ENCODE measurements around the gene CALM3.

DNA sequence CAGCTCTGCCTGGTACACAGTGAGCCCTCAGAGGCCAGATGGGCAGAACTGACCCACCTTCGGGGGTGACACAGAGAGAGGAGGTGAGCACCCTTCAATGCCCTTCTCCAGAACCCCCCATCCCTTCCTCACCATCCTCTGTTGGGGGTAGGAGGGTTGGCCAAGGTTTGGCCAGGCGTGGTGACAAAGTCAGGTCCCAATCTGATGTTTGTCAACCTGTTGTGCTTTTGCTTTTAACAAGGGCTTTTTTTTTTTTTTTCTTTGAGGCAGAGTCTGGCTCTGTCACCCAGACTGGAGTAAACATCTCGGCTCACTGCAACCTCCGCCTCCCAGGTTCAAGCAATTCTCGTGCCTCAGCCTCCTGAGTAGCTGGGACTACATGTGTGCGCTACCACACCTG, 16.5 kb downstream of the CALM3 start:
- TF ChIP-seq, protein P1, sequence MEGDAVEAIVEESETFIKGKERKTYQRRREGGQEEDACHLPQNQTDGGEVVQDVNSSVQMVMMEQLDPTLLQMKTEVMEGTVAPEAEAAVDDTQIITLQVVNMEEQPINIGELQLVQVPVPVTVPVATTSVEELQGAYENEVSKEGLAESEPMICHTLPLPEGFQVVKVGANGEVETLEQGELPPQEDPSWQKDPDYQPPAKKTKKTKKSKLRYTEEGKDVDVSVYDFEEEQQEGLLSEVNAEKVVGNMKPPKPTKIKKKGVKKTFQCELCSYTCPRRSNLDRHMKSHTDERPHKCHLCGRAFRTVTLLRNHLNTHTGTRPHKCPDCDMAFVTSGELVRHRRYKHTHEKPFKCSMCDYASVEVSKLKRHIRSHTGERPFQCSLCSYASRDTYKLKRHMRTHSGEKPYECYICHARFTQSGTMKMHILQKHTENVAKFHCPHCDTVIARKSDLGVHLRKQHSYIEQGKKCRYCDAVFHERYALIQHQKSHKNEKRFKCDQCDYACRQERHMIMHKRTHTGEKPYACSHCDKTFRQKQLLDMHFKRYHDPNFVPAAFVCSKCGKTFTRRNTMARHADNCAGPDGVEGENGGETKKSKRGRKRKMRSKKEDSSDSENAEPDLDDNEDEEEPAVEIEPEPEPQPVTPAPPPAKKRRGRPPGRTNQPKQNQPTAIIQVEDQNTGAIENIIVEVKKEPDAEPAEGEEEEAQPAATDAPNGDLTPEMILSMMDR (optimal IDR thresholded peaks at IDR 0.05 in 1 of 3, IDR thresholded peaks at IDR 0.05 in 1 of 3, conservative IDR thresholded peaks at IDR 0.05 in 1 of 3; ENCODE audit: extremely low read depth in 1 of 3, insufficient read depth in 2 of 3, low read length in 3 of 3) = no peak
- TF ChIP-seq EZH2 (IDR thresholded peaks at IDR 0.05; ENCODE audit: low read length) = no peak
